K562 (cell line): ENCODE results near the gene ETV3. TPM values are rescaled to one million over a fixed set of nuclear protein-coding genes. Genes with fewer than 3 reads are reported as not detected.

Experiments used
- ATAC-seq: fragments of 200-7000 bp; cut with Tn5 transposase; 3 replicates; pipeline ENCODE4 v1.9.1; 2020; ENCODE audit warnings: moderate library complexity
- BruUV-seq: library from RNA; stranded (reverse); fragments of 400-500 nt; replicated peaks from 2 replicates; lab custom pipeline; 2021; lab: Mats Ljungman, UMichigan
- CTCF ChIA-PET: fragments of 300-600 bp; formaldehyde crosslinking; extraction: SDS; loops from one replicate; lab custom pipeline; 2021; ENCODE audit warnings: low intra/inter-chr PET ratio; lab: Yijun Ruan, JAX
- POLR2A ChIA-PET: fragments of 300-600, 350-650 bp; sonication (Branson Sonifier 250); formaldehyde crosslinking; extraction: SDS; loops from one replicate; lab custom pipeline; 2021; ENCODE audit warnings: antibody characterized with exemption, inconsistent platforms; lab: Yijun Ruan, JAX
- DNase-seq, 4 experiments: peaks; one replicate each; pipeline versions ENCODE4 v3.0.0 to v3.0.0-alpha.2; 2011 to 2018; ENCODE audit warnings: low spot score in 3 of 4, mixed read lengths in 3 of 4; ENCODE audit errors: extremely low read depth in 1 of 4
- FAIRE-seq: peaks from 2 replicates; lab custom pipeline; 2011; peaks lifted over from hg19 to GRCh38; lab: Jason Lieb, UNC
- H2AFZ ChIP-seq: 2 replicates; pipeline ENCODE4 v1.6.0; 2011; ENCODE audit warnings: low read depth, low read length, control low read depth, inconsistent platforms
- H3K27ac ChIP-seq: fragments of 200-600 bp; 3 replicates; pipeline ENCODE4 v1.8.0; 2011; ENCODE audit warnings: low read depth, mild to moderate bottlenecking, control low read depth, inconsistent platforms, low read length, moderate library complexity, mixed read lengths; ENCODE audit errors: extremely low read depth
- H3K27me3 ChIP-seq, 2 experiments: fragments of 300-600 bp in 1 of 2; 2 replicates in 1 of 2; 3 replicates in 1 of 2; pipeline versions ENCODE4 v1.6.0 to v1.8.0; 2011; ENCODE audit warnings: inconsistent platforms in 2 of 2, low read length in 2 of 2, mild to moderate bottlenecking in 1 of 2, mixed read lengths in 1 of 2, moderate library complexity in 1 of 2; ENCODE audit not compliant: control insufficient read depth in 2 of 2, insufficient read depth in 2 of 2
- H3K36me3 ChIP-seq: fragments of 300-600 bp; 3 replicates; pipeline ENCODE4 v1.8.0; 2011; ENCODE audit warnings: mild to moderate bottlenecking, low read length, inconsistent platforms; ENCODE audit not compliant: control insufficient read depth, insufficient read depth
- H3K4me1 ChIP-seq, 2 experiments: fragments of 200-600 bp in 1 of 2; replicated peaks in 1 of 2; 2 replicates in 1 of 2; 3 replicates in 1 of 2; pipeline versions ENCODE4 v1.5.1 to v1.8.0; 2011; ENCODE audit warnings: inconsistent platforms in 2 of 2, low read length in 2 of 2, mild to moderate bottlenecking in 1 of 2, mixed read lengths in 1 of 2, moderate library complexity in 1 of 2; ENCODE audit not compliant: control insufficient read depth in 2 of 2, insufficient read depth in 2 of 2
- H3K4me2 ChIP-seq: 2 replicates; pipeline ENCODE4 v1.6.1; 2011; ENCODE audit warnings: low read length, control low read depth, inconsistent platforms, mixed read lengths; ENCODE audit not compliant: insufficient read depth
- H3K4me3 ChIP-seq: fragments of 200-600 bp; sonication (generic), shearing (Covaris generic); 2 replicates; pipeline ENCODE4 v1.5.1; 2016; ENCODE audit warnings: control low read depth, inconsistent platforms
- H3K79me2 ChIP-seq: fragments of 200-600 bp; 3 replicates; pipeline ENCODE4 v1.8.0; 2011; ENCODE audit warnings: low read length, inconsistent platforms; ENCODE audit not compliant: control insufficient read depth, insufficient read depth
- H3K9ac ChIP-seq, 2 experiments: 2 replicates each; pipeline versions ENCODE4 v1.6.0 to v1.6.1; 2011; ENCODE audit warnings: low read depth in 2 of 2, low read length in 2 of 2, control low read depth in 1 of 2, inconsistent platforms in 1 of 2, mild to moderate bottlenecking in 1 of 2, mixed read lengths in 1 of 2; ENCODE audit not compliant: insufficient read depth in 1 of 2
- H3K9me1 ChIP-seq: one replicate; pipeline ENCODE4 v1.6.0; 2011; ENCODE audit warnings: inconsistent platforms, mild to moderate bottlenecking, low read length, moderate library complexity; ENCODE audit not compliant: control insufficient read depth, insufficient read depth
- H3K9me3 ChIP-seq: replicated peaks from 2 replicates; pipeline ENCODE4 v1.5.1; 2011; ENCODE audit warnings: low read depth, low read length, inconsistent platforms; ENCODE audit not compliant: control insufficient read depth, insufficient read depth
- H4K20me1 ChIP-seq: replicated peaks from 2 replicates; pipeline ENCODE4 v1.6.1; 2011; ENCODE audit warnings: low read length, inconsistent platforms, mixed read lengths; ENCODE audit not compliant: control insufficient read depth, insufficient read depth
- CHCHD3 ChIP-seq: fragments of 250-450 bp; sonication (Bioruptor Pico); IDR thresholded peaks from 2 replicates; pipeline ENCODE4 v2.1.2; 2022; ENCODE audit warnings: mild to moderate bottlenecking
- CUX1 ChIP-seq: fragments of 200-800 bp; sonication (Bioruptor generic); IDR thresholded peaks from 2 replicates; pipeline ENCODE4 v1.6.1; 2016; ENCODE audit warnings: missing genetic modification characterization, missing compliant biosample characterization
- FOSL1 ChIP-seq: fragments of 200-800 bp; sonication (Bioruptor generic); conservative IDR thresholded peaks from 2 replicates; pipeline ENCODE4 v1.6.1; 2016; ENCODE audit warnings: missing genetic modification characterization, missing compliant biosample characterization
- GABPA ChIP-seq: fragments of 200-800 bp; sonication (Bioruptor generic); conservative IDR thresholded peaks from 2 replicates; pipeline ENCODE4 v1.6.1; 2016; ENCODE audit warnings: low read depth, missing genetic modification characterization, missing compliant biosample characterization
- GTF2B ChIP-seq: IDR thresholded peaks from 2 replicates; pipeline ENCODE4 v1.6.1; 2011; ENCODE audit not compliant: insufficient read length; ENCODE audit errors: extremely low read depth
- HMG20B ChIP-seq: fragments of 250-450 bp; sonication (Bioruptor Pico); IDR thresholded peaks from 2 replicates; pipeline ENCODE4 v1.5.0; 2021; ENCODE audit warnings: mild to moderate bottlenecking
- MCM5 ChIP-seq: fragments of 450-650 bp; IDR thresholded peaks from 2 replicates; pipeline ENCODE4 v1.6.1; 2016; ENCODE audit warnings: low read depth
- MED1 ChIP-seq: sonication (generic); formaldehyde crosslinking; IDR thresholded peaks from 2 replicates; pipeline ENCODE4 v1.8.1; 2023; ENCODE audit warnings: missing genetic modification reagents, borderline replicate concordance
- NR1H2 ChIP-seq: sonication (generic); formaldehyde crosslinking; IDR thresholded peaks from 2 replicates; pipeline ENCODE4 v1.4.0; 2020; ENCODE audit warnings: mild to moderate bottlenecking, missing genetic modification reagents
- PPARD ChIP-seq: fragments of 250-450 bp; sonication (Bioruptor Pico); IDR thresholded peaks from 2 replicates; pipeline ENCODE4 v1.8.0; 2022; ENCODE audit warnings: inconsistent platforms, mild to moderate bottlenecking, moderate library complexity
- PRMT5 ChIP-seq: sonication (generic); formaldehyde crosslinking; IDR thresholded peaks from 2 replicates; pipeline ENCODE4 v1.5.0; 2020; ENCODE audit warnings: missing genetic modification reagents
- RNF2 ChIP-seq: sonication (generic); IDR thresholded peaks from 2 replicates; pipeline ENCODE4 v1.6.1; 2016
- RUNX1 ChIP-seq: sonication (generic); IDR thresholded peaks from 2 replicates; pipeline ENCODE4 v1.6.1; 2016; ENCODE audit warnings: antibody characterized with exemption, low read depth
- ZBTB2 ChIP-seq: fragments of 450-650 bp; IDR thresholded peaks from 2 replicates; pipeline ENCODE4 v1.6.1; 2016; ENCODE audit warnings: antibody characterized with exemption
- ZNF121 ChIP-seq: sonication (generic); formaldehyde crosslinking; conservative IDR thresholded peaks from 2 replicates; pipeline ENCODE4 v1.8.0; 2022; ENCODE audit warnings: missing genetic modification reagents
- ZNF197 ChIP-seq: fragments of 200-800 bp; sonication (Bioruptor generic); IDR thresholded peaks from 2 replicates; pipeline ENCODE4 v1.6.1; 2016; ENCODE audit warnings: low read depth, missing genetic modification characterization, missing compliant biosample characterization
- ZNF212 ChIP-seq: fragments of 450-650 bp; formaldehyde crosslinking; IDR thresholded peaks from 2 replicates; pipeline ENCODE4 v1.4.0; 2020; ENCODE audit warnings: mild to moderate bottlenecking
- ZNF316 ChIP-seq: fragments of 450-650 bp; IDR thresholded peaks from 2 replicates; pipeline ENCODE4 v1.6.1; 2016
- ZNF778 ChIP-seq: fragments of 450-650 bp; formaldehyde crosslinking; IDR thresholded peaks from 2 replicates; pipeline ENCODE4 v1.4.0; 2020; ENCODE audit warnings: mild to moderate bottlenecking, moderate library complexity
- WGBS: fragments of 100-300 bp; shearing (Covaris generic); methylation state at CpG from one replicate; pipeline ENCODE4 v1.1.6; 2016; ENCODE audit warnings: low coverage, mixed read lengths; ENCODE audit not compliant: insufficient coverage; ENCODE audit errors: missing lambda C conversion rate; 5-methylcytosine and 5-hydroxymethylcytosine counted together
- in situ Hi-C: fragments of 300-500 bp; cut with MboI; formaldehyde crosslinking; loops from 4 replicates; pipeline ENCODE4 v1.15.0; 2018; ENCODE audit warnings: inconsistent platforms, mixed read lengths
- intact Hi-C: fragments of 100-400 bp; cut with micrococcal nuclease; formaldehyde crosslinking; loops from 2 replicates; pipeline ENCODE4 v1.14.2; 2022
- polyA plus RNA-seq, 8 experiments: library from polyadenylated mRNA; depleted of rRNA in 4 of 8; stranded (reverse) in 5 of 8; unstranded in 3 of 8; fragments of >200 nt; fragmentation: Nextera tagmentation in 2 of 8; fragmentation: Illumina TruSeq in 1 of 8; extraction: Ambion mirVana in 2 of 8; extraction: Trizol in 1 of 8; gene quantifications; 2 replicates each; pipeline versions ENCODE4 v1.2.1 to v1.2.3, GENCODE V29; 2011 to 2014; ENCODE audit warnings: inconsistent platforms in 1 of 8, missing spikeins in 1 of 8
- total RNA-seq, 7 experiments: library from RNA; depleted of rRNA in 6 of 7; stranded (reverse); fragments of >200 nt in 6 of 7; fragmentation: Illumina TruSeq in 2 of 7; extraction: Trizol in 2 of 7; gene quantifications; 2 replicates each; pipeline versions ENCODE4 v1.2.1 to v1.2.3, GENCODE V29; 2011 to 2021; ENCODE audit warnings: low replicate concordance in 1 of 7

ETV3 gene
- total and polyA plus RNA-seq, 9 of the 15 experiments (the other 6 are each of a cell fraction or from before 2014, with no cell fraction given) = 3.1 to 16.0 (median 9.0) TPM

GRCh38 chr1:157119008-157119407, 19.2 kb downstream of the ETV3 start:
- CTCF ChIA-PET = no interaction called here
- TF ChIP-seq GTF2B = no peak
- TF ChIP-seq FOSL1 = no peak
- TF ChIP-seq NR1H2 (CRISPR knock-in tag) = no peak
- TF ChIP-seq MCM5 = no peak
- no peak for TF ChIP-seq CHCHD3
- TF ChIP-seq GABPA = no peak
- TF ChIP-seq PPARD = no peak
- TF ChIP-seq PRMT5 (CRISPR knock-in tag) = no peak
- TF ChIP-seq ZNF197 (CRISPR knock-in tag) = no peak
- no peak for TF ChIP-seq RUNX1
- no peak for TF ChIP-seq RNF2
- TF ChIP-seq CUX1 (CRISPR knock-in tag) = no peak
- no peak for TF ChIP-seq MED1
- no peak for TF ChIP-seq HMG20B (CRISPR knock-in tag)
- TF ChIP-seq ZNF121 = no peak
- TF ChIP-seq ZBTB2 = no peak
- TF ChIP-seq ZNF778 = no peak
- TF ChIP-seq ZNF316 = no peak
- no peak for TF ChIP-seq ZNF212 (CRISPR knock-in tag)
- Histone ChIP-seq H3K9me3 (no peaks in the 10 kb centered on the region), H3K36me3 (peaks cover 14% of the 10 kb centered on the region; the same call in 2 of the 3 replicates), H3K9me1 (no peaks in the 10 kb centered on the region), H3K4me1 (peaks cover 0 to 3% of the 10 kb centered on the region in 2 experiments; a peak in 2 of 5 replicates), H2AFZ (no peak overlapping the region), H3K27me3 (peaks cover 9 to 15% of the 10 kb centered on the region in 2 experiments; a peak in 4 of 5 replicates), H3K4me3 (no peak overlapping the region), H4K20me1 (no peaks in the 10 kb centered on the region), H3K9ac (no peak overlapping the region), H3K27ac (no peak overlapping the region), H3K4me2 (no peak overlapping the region), H3K79me2 (no peaks in the 10 kb centered on the region)
- intact Hi-C loops = no loop called here
- FAIRE-seq = no peak
- no peak; the same call in 2 of the 3 replicates for ATAC-seq
- in situ Hi-C loops = no loop called here
- POLR2A ChIA-PET = interaction anchor here (0.7 kb wide), 1 partner anchor 16 kb away, joined by 3 read pairs; no protein-coding TSS in a partner anchor
- WGBS = 32% methylated on average over 9 of the region's 9 CpGs
- no peak for DNase-seq
- BruUV-seq = no TSS peak
